Panc1 (cell line): ENCODE measurements around the gene MBLAC2. TPM values are rescaled to one million over a fixed set of nuclear protein-coding genes. Genes with fewer than 3 reads are reported as not detected.

ENCODE experiments used
- ATAC-seq: fragments of 200-7000 bp; cut with Tn5 transposase; 2 replicates; pipeline ENCODE4 v1.9.1; 2020; ENCODE audit warnings: mild to moderate bottlenecking, moderate library complexity
- BruUV-seq: library from RNA; stranded (reverse); fragments of 400-500 nt; replicated peaks from 2 replicates; lab custom pipeline; 2021; lab: Mats Ljungman, UMichigan
- CTCF ChIA-PET: fragments of 300-600 bp; sonication (Branson Sonifier 250); formaldehyde crosslinking; loops from one replicate; lab custom pipeline; 2022; ENCODE audit warnings: antibody characterized with exemption; lab: Charles Lee
- POLR2A ChIA-PET: fragments of 300-600 bp; sonication (Branson Sonifier 250); formaldehyde crosslinking; loops from one replicate; lab custom pipeline; 2022; ENCODE audit warnings: antibody characterized with exemption; lab: Charles Lee
- DNase-seq: peaks from one replicate; pipeline ENCODE4 v3.0.0-alpha.2; 2010; ENCODE audit warnings: low read depth, low spot score
- H3K27ac ChIP-seq: 2 replicates; pipeline ENCODE4 v1.5.1; 2011; ENCODE audit warnings: mild to moderate bottlenecking, low read length, inconsistent platforms
- H3K27me3 ChIP-seq: fragments of 200-500 bp; sonication (Bioruptor generic); 2 replicates; pipeline ENCODE4 v1.6.0; 2014; ENCODE audit warnings: low read length, inconsistent platforms; ENCODE audit not compliant: control insufficient read depth, insufficient read depth
- H3K36me3 ChIP-seq: fragments of 200-500 bp; sonication (Bioruptor generic); 2 replicates; pipeline ENCODE4 v1.5.1; 2014; ENCODE audit warnings: inconsistent platforms, mild to moderate bottlenecking, low read length, moderate library complexity; ENCODE audit not compliant: control insufficient read depth, insufficient read depth
- H3K4me1 ChIP-seq: 2 replicates; pipeline ENCODE4 v1.5.1; 2011; ENCODE audit warnings: inconsistent platforms, mild to moderate bottlenecking, low read length, moderate library complexity; ENCODE audit not compliant: control insufficient read depth, insufficient read depth
- H3K4me3 ChIP-seq, 2 experiments: 2 replicates each; pipeline ENCODE4 v1.5.1; 2011 to 2012; ENCODE audit warnings: low read depth in 2 of 2, low read length in 2 of 2, mild to moderate bottlenecking in 2 of 2, inconsistent platforms in 1 of 2, moderate library complexity in 1 of 2
- H3K9me3 ChIP-seq: fragments of 200-500 bp; sonication (Bioruptor generic); 2 replicates; pipeline ENCODE4 v1.5.1; 2014; ENCODE audit warnings: low read depth, mild to moderate bottlenecking, inconsistent platforms, low read length, moderate library complexity; ENCODE audit not compliant: control insufficient read depth, insufficient read depth
- POLR2AphosphoS5 ChIP-seq: IDR thresholded peaks from 2 replicates; pipeline ENCODE4 v1.6.1; 2012; ENCODE audit warnings: mild to moderate bottlenecking, low read depth, low read length, moderate library complexity
- SIN3A ChIP-seq: IDR thresholded peaks from 2 replicates; pipeline ENCODE4 v1.6.1; 2012; ENCODE audit warnings: low read depth, mild to moderate bottlenecking, low read length, moderate library complexity, borderline replicate concordance; ENCODE audit not compliant: insufficient read depth
- TCF7L2 ChIP-seq: IDR thresholded peaks from 2 replicates; pipeline ENCODE4 v1.6.1; 2011; ENCODE audit warnings: mild to moderate bottlenecking, low read depth, low read length, inconsistent platforms
- in situ Hi-C: cut with HindIII; loops from 2 replicates; pipeline ENCODE4 v1.10.0; 2016; ENCODE audit warnings: low sequenced_read_pairs, low pct_unique_long_range_greater_than_20kb
- intact Hi-C: fragments of 100-400 bp; cut with micrococcal nuclease; formaldehyde crosslinking; loops from one replicate; pipeline ENCODE4 v1.10.0; 2022; ENCODE audit not compliant: unreplicated experiment
- total RNA-seq: library from RNA; stranded (reverse); gene quantifications from one replicate; pipeline ENCODE4 v1.2.1, GENCODE V29; 2021; ENCODE audit not compliant: unreplicated experiment
- TF ChIP-seq, protein P1 (sequence below), 2 experiments: IDR thresholded peaks; 2 replicates each; pipeline ENCODE4 v1.6.1; 2011 to 2012; ENCODE audit warnings: low read depth in 2 of 2, control low read depth in 1 of 2, low read length in 1 of 2, mild to moderate bottlenecking in 1 of 2, moderate library complexity in 1 of 2; ENCODE audit not compliant: insufficient read depth in 1 of 2
- TF ChIP-seq, protein P2 (sequence below): fragments of 450-650 bp; IDR thresholded peaks from 2 replicates; pipeline ENCODE4 v1.5.1; 2017; ENCODE audit warnings: mild to moderate bottlenecking

MBLAC2 gene
- total RNA-seq, 1 experiment from 2014 or later: 5.9 TPM

DNA sequence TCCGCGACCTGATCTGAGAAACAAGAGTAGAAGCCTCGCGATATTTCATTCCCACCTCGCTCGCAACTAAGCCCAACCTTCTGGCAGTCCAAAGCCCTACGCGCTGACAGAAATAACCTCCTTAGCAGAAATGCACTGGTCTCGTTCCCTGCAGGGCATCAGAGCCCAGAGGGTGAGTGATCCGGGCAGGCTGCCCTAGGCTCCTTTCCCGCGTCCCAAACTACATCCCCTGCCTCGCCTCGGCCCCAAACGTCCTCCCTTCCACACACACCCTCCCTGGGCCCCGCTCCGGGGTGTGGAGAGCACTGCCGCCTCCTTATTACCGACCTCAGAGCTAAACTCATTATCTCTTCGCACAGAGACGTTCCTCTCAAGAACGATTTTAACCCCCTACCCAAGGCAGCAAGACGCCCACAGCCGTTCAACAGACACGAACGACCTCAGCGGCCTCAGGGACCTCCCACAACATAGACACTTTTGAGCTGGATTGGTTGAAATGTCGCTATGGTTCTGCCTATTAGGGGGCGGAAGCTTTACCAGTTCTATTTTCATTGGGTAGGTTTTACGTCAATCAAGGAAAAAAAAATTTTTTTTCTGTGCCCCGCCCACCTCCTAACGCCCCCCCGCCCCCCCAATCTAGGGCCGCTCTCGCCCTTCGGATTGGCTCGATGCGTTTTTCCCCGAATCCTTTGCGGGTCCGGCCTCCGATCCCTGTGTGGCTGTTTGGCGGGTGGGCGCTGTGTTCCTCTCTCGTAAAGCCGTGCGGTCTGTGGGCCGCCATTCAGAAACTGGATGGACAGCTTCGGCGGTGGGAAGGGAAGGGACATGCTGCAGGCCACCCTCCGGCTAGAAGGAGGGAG is 65.0 kb downstream of the MBLAC2 start, which contains the start of gene CETN3:
CETN3 (minus strand) TSS at position 439 of the 860 bp plus-strand sequence; CDS start at position 344, 95 bp downstream.
- H3K36me3 ChIP-seq: peaks cover 17% of the 10 kb centered on the region
- no peaks in the 10 kb centered on the region for H3K9me3 ChIP-seq
- peak within 1 kb of the TSS; percentile 98 for H3K27ac ChIP-seq
- H3K4me3 ChIP-seq: peak within 1 kb of the TSS; percentile 91 to 99
- peaks cover 30% of the 10 kb centered on the region for H3K4me1 ChIP-seq
- peak; percentile 98 for ATAC-seq
- in situ Hi-C loops (no loop called here), intact Hi-C loops (no loop called here)
- ChIA-PET CTCF (interaction anchor here (0.6 kb wide), 1 partner anchor 454 kb away, joined by 5 read pairs; no protein-coding TSS in a partner anchor), POLR2A (interaction anchor here (0.5 to 0.7 kb wide), 5 partner anchors 15 to 334 kb away, joined by 3 to 17 read pairs (median 3); no protein-coding TSS in a partner anchor)
- no peaks in the 10 kb centered on the region for H3K27me3 ChIP-seq
- TF ChIP-seq, protein P1, sequence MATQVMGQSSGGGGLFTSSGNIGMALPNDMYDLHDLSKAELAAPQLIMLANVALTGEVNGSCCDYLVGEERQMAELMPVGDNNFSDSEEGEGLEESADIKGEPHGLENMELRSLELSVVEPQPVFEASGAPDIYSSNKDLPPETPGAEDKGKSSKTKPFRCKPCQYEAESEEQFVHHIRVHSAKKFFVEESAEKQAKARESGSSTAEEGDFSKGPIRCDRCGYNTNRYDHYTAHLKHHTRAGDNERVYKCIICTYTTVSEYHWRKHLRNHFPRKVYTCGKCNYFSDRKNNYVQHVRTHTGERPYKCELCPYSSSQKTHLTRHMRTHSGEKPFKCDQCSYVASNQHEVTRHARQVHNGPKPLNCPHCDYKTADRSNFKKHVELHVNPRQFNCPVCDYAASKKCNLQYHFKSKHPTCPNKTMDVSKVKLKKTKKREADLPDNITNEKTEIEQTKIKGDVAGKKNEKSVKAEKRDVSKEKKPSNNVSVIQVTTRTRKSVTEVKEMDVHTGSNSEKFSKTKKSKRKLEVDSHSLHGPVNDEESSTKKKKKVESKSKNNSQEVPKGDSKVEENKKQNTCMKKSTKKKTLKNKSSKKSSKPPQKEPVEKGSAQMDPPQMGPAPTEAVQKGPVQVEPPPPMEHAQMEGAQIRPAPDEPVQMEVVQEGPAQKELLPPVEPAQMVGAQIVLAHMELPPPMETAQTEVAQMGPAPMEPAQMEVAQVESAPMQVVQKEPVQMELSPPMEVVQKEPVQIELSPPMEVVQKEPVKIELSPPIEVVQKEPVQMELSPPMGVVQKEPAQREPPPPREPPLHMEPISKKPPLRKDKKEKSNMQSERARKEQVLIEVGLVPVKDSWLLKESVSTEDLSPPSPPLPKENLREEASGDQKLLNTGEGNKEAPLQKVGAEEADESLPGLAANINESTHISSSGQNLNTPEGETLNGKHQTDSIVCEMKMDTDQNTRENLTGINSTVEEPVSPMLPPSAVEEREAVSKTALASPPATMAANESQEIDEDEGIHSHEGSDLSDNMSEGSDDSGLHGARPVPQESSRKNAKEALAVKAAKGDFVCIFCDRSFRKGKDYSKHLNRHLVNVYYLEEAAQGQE (IDR thresholded peaks at IDR 0.05; ENCODE audit: insufficient read depth in 1 of 2, low read depth in 2 of 2, low read length in 1 of 2): no peak; a peak in 1 of 4 replicates
- TF ChIP-seq, protein P2, sequence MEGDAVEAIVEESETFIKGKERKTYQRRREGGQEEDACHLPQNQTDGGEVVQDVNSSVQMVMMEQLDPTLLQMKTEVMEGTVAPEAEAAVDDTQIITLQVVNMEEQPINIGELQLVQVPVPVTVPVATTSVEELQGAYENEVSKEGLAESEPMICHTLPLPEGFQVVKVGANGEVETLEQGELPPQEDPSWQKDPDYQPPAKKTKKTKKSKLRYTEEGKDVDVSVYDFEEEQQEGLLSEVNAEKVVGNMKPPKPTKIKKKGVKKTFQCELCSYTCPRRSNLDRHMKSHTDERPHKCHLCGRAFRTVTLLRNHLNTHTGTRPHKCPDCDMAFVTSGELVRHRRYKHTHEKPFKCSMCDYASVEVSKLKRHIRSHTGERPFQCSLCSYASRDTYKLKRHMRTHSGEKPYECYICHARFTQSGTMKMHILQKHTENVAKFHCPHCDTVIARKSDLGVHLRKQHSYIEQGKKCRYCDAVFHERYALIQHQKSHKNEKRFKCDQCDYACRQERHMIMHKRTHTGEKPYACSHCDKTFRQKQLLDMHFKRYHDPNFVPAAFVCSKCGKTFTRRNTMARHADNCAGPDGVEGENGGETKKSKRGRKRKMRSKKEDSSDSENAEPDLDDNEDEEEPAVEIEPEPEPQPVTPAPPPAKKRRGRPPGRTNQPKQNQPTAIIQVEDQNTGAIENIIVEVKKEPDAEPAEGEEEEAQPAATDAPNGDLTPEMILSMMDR: no peak
- no peak for TF ChIP-seq TCF7L2
- peak; percentile 91 for TF ChIP-seq POLR2AphosphoS5
- 0 out of 2 replicates have a peak, but pooled peaks have one; percentile 68 for TF ChIP-seq SIN3A
- peak; percentile 86 for DNase-seq
- BruUV-seq: no TSS peak

DNA sequence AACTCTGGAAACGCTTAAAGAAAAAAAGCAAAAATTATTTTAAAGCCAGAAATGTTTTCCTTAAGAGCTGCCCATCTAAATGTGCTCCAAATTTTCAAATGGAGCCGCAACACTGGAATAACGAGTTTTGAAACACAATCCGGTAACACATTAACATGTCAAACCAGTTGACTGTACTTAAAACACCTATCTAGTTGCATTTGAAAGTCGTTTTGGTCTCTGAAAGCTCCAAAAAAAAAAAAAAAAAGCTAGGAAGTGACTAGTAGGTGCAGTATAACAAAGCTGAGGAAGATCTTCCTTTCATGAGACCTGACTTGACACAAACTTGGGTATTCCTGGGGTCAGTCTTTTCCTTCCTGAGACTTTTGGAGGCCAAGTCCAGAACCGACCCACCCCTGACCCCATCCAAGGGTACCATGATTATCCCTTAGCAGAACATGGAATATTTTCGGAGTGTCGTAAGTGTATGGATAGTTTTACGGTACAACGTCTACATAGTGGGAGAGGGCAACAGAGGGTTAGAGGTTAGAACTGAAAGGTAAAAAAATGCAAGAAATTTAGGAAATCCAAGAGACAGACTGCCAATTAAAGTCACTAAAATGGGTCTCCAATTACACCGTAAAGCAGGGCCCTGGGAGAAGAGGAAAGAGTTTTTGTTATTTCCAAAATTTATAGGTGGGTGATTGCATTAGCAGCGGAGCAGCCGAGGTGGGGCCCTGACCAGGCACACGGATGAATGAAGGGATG is 65.8 kb downstream of the MBLAC2 start:
- CTCF ChIA-PET: no interaction called here
- in situ Hi-C loops: no loop called here
- POLR2A ChIA-PET: no interaction called here

More for the DNA sequence above, 65.8 kb downstream of the MBLAC2 start:
- Histone ChIP-seq H3K4me3 (peak overlapping the region; percentile 91 to 99), H3K27ac (peak overlapping the region; percentile 98), H3K36me3 (peaks cover 17% of the 10 kb centered on the region), H3K4me1 (peaks cover 30% of the 10 kb centered on the region), H3K27me3 (no peaks in the 10 kb centered on the region), H3K9me3 (no peaks in the 10 kb centered on the region)
- intact Hi-C loops: no loop called here
- DNase-seq (no peak), ATAC-seq (no peak)
- TSS peak; percentile 69 for BruUV-seq
- TF ChIP-seq POLR2AphosphoS5: no peak; the same call in 1 of the 2 replicates
- TF ChIP-seq, protein P1 (IDR thresholded peaks at IDR 0.05; ENCODE audit: insufficient read depth in 1 of 2, low read depth in 2 of 2, low read length in 1 of 2): no peak
- no peak for TF ChIP-seq TCF7L2
- TF ChIP-seq, protein P2: no peak
